GM21360 (cell line): Measurements from ENCODE around the gene CTIF.

ENCODE experiments used
- ATAC-seq: cut with Tn5 transposase; IDR thresholded peaks from one replicate; pipeline ENCODE4 v1.9.1; 2021; ENCODE audit warnings: mild to moderate bottlenecking, moderate library complexity; ENCODE audit not compliant: unreplicated experiment

CTIF gene

DNA sequence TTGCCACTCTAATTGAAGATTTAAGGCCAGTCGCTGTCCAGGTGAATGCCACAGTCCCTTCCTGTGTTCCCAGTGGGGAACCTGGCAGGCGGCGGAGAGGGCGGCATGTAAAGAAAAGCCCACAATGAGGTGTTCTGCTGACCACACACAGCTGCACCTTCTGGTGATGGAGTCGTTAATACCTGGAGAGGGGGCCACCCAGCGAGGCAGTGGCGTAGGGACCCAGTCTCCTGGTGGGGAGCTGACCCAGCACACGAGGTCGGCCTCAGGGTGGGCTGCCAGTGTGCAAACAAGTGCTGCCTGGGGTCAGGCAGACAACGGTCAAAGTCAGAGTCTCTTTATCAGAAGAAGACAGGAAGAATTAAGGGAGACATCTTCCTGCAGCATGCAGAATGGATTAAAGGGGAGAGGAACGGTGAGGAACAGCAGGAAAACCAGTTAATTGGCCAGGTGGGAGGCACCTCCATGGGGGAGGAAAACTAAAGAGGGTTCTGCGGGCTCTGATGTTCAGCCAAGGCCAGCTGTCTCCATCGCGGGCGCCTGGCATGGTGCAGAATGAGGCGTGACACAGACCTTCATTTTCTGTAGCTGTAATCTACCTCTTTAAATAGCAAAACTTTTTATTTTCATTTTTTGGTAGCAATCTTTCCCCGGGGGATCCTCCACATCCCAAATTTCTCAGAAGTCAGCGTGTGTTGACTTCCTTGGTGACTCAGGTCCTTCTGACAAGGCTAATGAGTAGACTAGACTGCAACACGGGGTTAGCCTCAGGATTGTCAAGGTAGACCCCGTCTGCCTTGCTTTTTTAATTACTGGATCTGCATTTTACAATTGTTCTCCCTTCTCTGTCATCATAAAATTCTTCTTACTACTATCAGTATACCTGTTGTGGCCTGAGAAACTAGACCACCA, 333.7 kb downstream of the CTIF start:
- ATAC-seq = no peak

DNA sequence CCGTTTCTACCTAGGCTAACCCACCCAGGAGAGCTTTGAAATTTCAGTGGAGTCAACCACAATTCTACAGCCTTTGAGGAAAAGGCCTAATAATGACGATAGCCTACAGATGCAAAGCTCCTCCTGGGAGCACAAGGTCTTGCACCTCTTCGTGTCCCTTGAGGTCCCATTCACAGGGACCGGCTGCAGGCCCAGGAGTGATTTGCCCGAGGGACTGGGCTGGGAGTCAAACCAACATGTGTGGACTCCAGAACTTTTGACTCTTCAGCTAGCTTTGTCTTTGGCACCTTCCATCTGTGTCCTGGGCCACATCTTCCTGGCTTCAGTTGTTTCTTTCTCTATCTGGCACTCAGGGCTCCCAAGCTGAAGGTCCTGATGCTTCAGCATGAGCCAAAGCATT, 335.4 kb downstream of the CTIF start:
- ATAC-seq = no peak

DNA sequence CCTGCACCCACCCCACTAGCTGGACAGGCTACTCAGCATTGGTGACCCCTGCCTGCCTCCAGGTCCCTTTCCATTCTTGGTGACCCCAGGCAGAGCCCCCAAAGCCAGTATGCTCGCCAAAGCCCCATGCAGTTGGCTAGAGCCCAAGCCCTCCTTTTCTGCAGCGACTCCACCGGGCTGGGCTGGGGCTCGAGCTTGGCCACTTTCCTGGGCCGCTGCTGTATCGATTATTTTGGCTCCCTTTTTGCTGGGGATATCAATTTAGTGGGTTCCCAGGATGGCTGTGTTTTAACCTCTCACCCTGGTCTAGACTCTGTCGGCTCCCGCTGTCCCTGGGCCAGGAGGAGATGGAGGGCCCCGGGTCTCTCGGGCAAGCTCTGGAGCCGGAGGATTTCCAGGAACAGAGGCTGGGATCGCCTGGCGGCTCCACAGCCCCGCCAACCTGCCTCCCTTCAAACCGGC, 335.9 kb downstream of the CTIF start:
- ATAC-seq = no peak

DNA sequence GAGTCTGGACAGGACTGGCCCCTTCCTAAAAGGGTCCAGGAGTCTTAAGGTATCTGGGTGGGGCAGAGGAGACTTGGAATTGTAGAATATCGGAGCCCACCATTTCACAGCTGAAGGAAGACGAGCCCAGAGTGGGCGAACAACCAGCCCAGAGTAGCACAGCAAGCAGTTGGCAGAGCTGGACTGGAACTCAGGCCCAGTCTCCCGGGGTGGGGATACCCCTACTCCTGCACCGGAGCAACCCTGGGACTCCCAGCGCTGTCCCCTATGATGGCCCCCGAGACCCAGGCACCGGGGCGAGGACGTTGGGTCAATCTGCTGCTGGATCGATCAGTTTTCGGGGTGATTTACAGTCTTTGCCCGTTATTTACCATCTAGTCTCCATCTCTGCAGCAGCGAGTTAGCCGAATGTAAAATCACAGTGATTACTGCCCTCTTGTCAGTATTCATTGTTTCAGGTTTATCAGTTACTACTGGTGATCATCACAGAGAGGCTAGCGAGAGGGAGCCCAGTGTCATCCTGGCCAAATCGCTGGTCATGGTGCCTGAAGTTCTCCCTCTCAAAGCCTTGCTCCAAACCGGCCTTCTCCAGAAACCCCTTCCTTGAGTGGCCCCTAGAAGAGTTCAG, 336.6 kb downstream of the CTIF start:
- ATAC-seq = no peak

DNA sequence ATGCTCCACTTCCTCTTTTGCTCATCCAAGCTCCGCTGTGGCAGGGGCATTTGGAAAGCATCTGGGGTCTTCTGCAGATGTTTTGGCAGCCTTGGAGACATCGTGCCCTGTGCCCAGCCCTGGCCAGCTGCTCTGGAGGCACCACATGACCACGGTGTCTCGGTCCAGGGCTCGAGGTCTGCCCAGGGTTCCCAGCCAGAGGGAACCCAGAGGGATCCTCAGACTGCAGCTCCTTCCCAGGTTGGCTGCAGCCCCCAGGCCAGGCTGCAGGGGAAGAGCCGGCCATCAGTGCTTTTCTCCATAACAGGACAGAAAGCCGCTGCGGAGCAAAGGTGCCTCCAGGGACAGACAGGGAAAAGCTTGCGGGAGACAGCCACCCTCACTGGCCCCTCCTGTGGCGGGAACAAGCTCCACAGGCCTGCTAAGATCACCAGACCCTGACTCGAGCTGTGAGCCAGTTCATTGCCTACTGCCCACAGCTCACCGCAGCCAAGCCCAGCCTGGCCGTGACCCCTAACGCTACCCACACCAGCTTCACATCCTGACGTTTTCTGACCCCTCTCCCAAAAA, 337.2 kb downstream of the CTIF start:
- ATAC-seq = no peak

DNA sequence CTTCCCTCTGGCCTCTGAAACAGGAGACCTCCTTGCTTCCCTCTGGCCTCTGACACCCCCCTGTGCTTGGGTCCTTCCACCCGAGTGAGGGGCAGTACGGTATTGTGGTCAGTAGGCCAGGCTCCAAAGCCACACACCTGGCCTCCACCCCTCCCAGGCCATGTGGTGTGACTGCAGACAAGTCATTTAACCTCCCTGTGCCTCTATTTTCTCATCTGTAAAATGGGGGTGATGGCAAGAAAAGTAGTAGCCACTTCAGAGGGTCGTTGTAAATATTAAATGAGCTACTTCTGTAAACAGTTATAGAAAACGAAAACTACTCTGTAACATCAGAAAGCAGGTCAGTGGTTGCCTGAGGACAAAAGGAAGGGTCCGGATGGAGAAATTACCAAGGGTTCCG, 337.8 kb downstream of the CTIF start:
- ATAC-seq = no peak

DNA sequence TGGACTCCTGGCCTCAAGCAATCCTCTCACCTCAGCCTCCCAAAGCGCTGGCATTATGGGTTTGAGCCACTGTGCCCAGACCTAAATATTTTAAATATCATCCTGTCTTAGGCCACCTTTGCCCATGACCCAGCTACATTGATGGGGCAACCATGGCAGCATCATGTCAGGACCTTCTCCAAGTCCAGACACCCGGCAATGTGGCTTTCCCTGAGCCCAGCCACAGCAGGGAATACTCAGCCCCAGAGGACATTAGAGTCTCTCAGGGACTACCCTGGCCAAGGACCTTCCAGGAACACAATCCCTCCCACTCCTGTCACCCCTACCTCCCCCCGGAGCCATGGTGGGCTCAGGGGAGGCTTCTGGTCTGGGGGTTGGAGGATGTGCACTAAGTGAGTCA, 339.1 kb downstream of the CTIF start:
- ATAC-seq = no peak

DNA sequence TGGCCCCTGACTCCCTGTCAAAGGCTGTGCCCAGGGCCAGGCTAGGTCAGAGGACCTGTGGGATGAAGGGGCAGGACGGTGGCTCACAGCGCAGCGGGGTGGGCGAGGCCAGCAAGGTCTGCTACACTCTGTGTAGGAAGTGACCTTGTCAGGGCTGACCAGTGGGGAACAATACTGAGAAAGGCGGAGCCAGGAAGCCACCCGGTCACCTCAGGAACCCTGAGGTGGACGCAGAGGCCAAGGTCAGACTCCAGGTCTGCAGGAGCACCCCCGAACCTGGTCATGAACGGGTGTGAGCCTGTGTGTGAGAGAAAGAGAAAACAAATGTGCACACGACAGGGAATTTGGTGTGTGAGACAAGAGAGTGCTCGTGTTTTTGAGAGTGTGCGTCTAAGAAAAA, 339.6 kb downstream of the CTIF start:
- ATAC-seq = no peak

DNA sequence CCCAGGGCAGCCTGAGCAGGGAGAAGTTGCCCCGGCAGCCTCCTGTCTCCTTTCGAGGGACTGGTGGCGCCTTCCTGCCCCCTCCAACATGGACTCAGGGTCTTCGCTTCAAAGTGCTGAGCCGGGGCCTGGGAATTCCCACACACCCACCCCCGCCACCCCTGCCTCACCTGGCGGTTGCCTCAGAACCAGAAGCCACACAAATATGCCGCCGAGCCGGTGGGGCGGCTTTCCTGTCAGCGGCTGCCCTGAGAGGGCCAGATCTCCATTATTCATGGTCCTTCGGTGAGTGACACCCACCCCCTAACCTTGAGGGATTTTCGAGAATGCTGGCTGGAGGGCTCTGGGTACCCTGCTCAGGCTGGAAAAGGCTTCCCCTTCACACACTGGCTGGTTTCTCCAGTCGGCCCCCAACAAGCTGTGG, 340.2 kb downstream of the CTIF start:
- no peak for ATAC-seq

DNA sequence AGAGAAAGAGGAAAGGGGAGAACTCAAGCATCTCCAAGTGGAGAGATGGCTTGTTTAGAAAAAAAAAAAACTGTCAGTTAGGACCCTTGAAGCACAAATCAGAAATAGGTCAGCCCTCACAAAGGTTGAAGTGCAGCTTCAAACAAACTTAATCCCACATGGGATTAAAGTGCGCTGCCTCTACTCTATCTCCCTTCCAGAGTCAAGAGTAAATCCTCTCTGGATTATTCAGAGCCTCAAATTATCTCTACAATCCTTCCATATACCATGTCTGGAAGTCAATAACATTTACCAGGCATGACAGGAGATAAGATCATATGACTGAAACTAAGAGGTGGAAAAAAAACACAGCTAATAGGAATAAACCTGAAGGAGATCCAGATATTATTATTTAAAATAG, 342.1 kb downstream of the CTIF start:
- ATAC-seq = no peak

DNA sequence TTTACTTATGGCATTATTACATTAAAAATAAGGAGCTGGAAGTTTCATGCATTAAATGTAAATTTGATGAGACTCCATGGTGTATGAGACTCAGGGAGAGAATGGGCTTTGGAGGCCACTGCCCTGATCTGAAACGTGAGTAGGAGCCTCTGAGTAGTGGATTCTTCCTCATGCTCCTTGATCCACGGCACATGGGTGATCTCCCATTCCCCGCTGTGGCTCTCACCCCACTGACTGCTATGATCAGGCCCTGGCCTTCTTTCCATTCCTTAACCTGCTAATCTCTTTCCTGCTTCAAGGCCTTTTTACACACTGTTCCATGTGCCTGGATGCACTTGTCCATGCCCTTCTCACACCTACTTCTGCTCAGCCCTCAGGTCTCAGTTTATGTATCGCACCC, 343.5 kb downstream of the CTIF start:
- no peak for ATAC-seq

DNA sequence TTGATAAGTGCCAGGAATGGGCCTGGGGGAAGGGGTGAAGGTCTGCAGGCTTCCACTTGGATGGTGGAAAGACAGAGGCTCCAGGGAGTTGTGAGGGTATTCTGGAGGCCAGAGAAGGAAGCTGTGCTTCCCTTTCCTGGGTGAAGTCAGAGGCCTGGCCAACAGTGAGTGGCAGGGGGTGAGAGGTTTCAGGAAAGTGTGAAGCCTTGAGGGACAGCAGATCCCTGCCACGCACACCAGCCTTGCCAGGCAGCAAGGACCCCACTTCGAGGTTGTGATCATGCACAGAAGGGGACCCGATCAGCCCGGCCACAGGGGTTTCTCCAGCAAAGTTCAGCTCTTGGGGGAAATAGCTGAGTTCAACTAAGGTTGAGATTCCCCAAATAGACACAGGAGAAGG, 345.5 kb downstream of the CTIF start:
- no peak for ATAC-seq

DNA sequence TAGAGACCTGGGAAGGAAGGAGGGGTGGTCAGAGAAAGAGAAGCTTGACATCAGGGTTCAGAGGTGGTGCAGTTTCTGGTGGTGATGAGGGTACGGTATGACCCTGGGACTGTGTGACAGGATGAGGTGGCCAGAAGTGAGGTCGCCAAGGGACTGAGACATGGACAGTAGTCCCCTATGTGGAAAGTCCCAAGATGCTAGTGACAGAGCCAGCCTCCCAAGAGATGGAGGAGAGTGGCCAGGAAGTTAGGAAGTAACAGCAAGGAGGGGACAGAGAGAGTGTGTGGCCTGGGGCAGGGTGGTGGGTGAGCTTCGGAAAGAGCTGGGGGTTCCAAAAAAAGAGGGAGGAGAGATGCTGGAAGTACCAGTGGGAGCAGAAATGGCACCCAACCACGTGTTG, 345.9 kb downstream of the CTIF start:
- ATAC-seq = no peak

DNA sequence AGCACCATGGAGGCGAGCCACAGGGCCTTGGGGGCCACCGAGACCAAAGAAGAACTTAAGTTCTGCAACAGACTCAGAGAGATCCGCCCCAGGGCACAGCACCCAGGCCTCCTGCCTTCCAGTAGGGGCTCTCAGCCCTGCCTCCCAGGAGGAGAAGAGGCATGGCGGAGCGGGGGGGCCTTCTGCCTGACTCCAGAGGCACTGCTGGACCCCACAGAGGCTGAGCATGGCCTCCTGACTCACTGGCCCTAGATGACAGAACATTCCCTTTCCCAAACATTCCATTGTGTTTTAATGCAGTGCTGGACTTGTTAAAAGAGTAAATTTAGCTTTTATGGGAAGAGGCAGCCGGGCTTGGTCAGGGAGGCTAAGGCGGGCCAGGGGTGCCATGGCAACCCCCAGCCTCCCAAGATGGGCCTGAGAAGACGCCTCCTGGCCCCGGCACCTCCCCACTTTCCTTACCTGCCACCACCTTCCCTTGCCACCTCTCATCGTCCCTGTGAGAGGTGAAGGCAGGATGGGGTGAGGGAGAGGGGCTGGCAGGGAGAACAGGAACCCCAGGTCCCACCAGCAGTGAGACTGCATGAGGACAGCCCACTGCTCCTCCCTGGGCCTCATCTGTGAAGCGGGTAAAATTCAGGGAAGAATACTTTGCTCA, 346.6 kb downstream of the CTIF start:
- ATAC-seq = no peak

DNA sequence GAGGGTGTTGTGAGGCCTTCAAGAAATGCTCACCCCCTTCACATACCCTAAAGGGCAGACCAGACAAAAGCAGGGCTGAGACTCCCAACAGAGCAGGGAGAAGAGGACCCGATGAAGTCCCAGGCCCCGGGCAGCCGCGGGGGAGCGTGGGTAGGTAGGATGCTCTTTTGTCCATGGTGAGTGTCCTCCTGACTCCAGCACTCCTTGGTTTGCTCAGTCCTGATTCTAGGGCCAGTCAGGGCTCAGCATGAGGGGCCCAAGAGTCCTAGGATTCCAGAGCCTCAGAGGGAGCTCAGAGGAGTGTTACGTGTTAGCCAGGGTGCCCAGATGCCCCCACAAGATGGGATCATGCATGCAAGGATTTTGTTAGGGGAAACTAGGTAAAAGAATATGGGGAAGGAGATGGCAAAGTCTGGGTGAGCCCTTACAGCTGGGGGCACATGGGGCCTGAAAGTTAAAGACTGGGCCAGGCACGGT, 347.1 kb downstream of the CTIF start:
- no peak for ATAC-seq

DNA sequence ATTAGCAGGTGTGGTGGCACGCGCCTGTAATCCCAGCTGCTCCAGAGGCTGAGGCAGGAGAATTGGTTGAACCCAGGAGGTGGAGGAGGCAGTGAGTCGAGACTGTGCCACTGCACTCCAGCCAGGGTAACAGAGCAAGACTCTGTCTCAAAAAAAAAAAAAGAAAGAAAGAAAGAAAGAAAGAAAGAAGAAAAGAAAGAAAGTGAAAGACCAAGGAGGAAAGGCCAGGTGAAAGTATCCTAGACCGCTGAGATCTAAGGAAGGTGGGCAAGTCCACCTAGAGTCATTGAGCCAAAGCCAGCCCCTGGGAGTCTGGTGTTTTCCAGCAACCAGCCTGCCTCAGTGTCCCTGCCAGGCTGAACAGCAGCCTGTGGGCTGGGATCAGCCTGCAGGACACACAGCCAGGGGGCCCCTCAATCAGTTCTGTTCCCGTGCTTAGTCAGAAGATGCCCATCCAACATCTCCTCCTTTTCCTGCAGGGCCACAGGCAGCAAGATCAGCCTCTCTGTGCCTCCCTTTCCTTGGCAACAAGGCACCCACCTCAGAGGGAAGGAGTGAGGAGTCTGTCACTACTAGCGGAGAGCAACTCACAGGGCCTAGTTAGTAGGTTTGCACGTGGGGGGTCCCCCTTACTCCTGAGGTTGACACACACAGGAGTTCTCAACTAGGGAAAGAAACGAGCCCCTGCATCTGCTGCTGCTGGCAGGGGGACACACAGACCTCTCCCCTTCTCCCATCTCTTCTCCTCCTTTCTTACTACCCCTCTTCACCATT, 347.9 kb downstream of the CTIF start:
- no peak for ATAC-seq

DNA sequence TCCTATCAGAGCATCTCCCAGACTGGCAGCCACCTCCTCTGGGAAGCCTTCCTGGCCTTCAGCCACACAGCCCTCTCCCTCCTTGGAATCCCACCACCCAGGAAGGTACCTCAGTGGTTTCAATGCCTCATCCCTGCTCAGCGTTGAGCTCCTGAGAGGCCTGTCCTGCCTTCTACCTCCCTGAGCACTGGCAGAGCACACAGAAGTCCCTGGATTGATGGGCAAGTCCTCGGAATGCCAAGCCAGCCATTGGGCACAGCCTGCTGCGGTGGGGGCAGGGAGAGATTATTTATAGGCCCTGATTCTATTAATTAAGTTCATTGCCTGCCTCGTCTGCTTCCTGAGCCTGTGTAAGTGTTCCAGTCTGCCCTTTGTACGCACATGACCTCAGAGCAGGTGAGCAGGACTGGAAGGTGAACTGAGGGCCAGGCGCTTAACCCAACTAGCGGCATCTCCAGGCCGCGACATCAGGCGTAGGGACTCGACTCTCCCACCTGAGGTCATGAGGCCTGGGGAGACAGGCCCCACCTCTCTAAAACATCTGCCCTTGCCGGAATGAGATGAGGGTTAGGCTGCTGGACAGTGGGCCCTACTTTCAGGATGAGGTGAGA, 348.6 kb downstream of the CTIF start:
- no peak for ATAC-seq

DNA sequence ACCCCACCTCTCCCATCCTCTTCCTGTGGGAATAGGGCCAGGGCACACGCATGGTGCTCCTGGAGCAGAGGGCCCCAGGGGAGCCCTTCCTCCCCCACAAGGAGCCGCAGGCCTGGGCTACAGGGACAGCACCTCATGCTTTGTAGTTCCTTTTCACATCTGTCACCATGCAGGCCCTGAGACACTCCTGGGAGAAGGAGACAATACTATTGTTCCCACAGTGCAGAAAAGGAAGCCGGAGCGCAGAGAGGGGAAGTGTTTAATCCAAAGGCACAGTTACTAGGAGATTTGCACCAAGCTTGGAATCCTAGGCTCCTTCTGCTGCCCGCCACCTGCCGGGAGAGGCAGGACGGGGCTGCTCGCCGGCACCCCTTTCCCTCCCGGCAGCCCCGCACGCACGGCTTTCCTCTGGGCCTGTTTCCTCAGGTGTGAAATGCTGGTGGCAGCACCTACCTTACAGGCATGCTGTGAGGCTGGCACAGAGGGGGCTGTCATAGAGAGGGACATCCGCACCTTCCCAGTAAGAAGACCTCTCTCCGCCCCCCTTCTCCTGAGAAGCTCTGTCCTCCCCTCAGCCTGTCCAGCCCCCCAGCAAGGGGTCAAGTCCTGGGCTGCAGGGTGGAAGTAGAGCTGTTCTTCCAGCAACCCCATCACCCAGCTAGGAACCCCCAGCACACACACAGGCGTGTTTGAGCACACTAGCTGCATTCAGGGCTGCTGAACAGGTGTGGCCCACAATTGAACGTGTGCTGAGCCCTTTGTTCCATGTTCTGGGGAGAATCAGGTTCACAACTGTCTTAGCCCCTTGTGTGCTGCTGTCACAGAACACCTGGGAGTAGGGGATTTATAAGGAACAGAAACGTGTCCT, 349.3 kb downstream of the CTIF start:
- ATAC-seq = no peak

DNA sequence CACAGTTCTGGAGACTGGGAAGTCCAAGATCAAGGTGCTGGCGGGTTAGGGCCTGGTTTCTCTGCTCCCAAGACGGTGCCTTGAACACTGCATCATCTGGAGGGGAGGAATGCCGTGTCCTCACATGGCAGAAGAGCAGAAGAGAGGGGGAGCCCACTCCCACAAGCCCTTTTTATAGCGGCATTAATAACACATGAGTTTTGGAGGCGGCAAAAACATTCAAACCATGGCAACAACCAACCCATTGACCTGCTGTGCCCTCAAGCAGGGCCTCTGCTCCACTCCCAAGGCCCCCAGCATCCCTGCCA, 349.9 kb downstream of the CTIF start:
- no peak for ATAC-seq
